Fibroblast of lung (primary cell): ENCODE data around the gene RYR1. TPM values are rescaled to one million over a fixed set of nuclear protein-coding genes. Genes with fewer than 3 reads are reported as not detected.

Experiments used
- DNase-seq, 2 donors: peaks; one replicate each; pipeline versions ENCODE4 v3.0.0 to v3.0.0-alpha.2; 2010; ENCODE audit warnings: low read depth in 2 of 2
- H2AFZ ChIP-seq: 2 replicates; pipeline ENCODE4 v1.5.1; 2012; ENCODE audit warnings: low read length, control low read depth, inconsistent platforms
- H3K27ac ChIP-seq: 2 replicates; pipeline ENCODE4 v1.5.1; 2011; ENCODE audit warnings: low read length, control low read depth; ENCODE audit not compliant: insufficient read depth
- H3K27me3 ChIP-seq: 2 replicates; pipeline ENCODE4 v1.5.1; 2011; ENCODE audit warnings: mild to moderate bottlenecking, low read length; ENCODE audit not compliant: control insufficient read depth, insufficient read depth
- H3K36me3 ChIP-seq: 2 replicates; pipeline ENCODE4 v1.5.1; 2011; ENCODE audit warnings: low read length; ENCODE audit not compliant: control insufficient read depth, insufficient read depth
- H3K4me1 ChIP-seq: 2 replicates; pipeline ENCODE4 v1.5.1; 2011; ENCODE audit warnings: low read length; ENCODE audit not compliant: control insufficient read depth, insufficient read depth; ENCODE audit errors: extremely low read depth
- H3K4me2 ChIP-seq: 2 replicates; pipeline ENCODE4 v1.5.1; 2011; ENCODE audit warnings: low read length, control low read depth; ENCODE audit not compliant: insufficient read depth; ENCODE audit errors: extremely low read depth
- H3K4me3 ChIP-seq, 4 experiments: fragments of 200-600 bp in 1 of 4; sonication (generic) in 1 of 4; replicated peaks in 1 of 4; 2 replicates each; pipeline ENCODE4 v1.5.1; 2011 to 2016; ENCODE audit warnings: low read length in 4 of 4, low read depth in 3 of 4, mild to moderate bottlenecking in 3 of 4, control low read depth in 2 of 4, inconsistent platforms in 1 of 4, mixed read lengths in 1 of 4; ENCODE audit not compliant: insufficient read depth in 1 of 4; ENCODE audit errors: control extremely low read depth in 1 of 4
- H3K79me2 ChIP-seq: 2 replicates; pipeline ENCODE4 v1.5.1; 2012; ENCODE audit warnings: mild to moderate bottlenecking, low read length, inconsistent platforms; ENCODE audit not compliant: control insufficient read depth, insufficient read depth
- H3K9ac ChIP-seq: 2 replicates; pipeline ENCODE4 v1.5.1; 2011; ENCODE audit warnings: mild to moderate bottlenecking, low read length, control low read depth; ENCODE audit not compliant: insufficient read depth
- H3K9me3 ChIP-seq: 2 replicates; pipeline ENCODE4 v1.5.1; 2012; ENCODE audit warnings: low read depth, low read length; ENCODE audit not compliant: control insufficient read depth, insufficient read depth
- H4K20me1 ChIP-seq: 2 replicates; pipeline ENCODE4 v1.5.1; 2011; ENCODE audit warnings: low read length; ENCODE audit not compliant: control insufficient read depth, insufficient read depth; ENCODE audit errors: extremely low read depth
- EZH2 ChIP-seq: IDR thresholded peaks from 2 replicates; pipeline ENCODE4 v1.5.1; 2012; ENCODE audit warnings: low read length, control low read depth, mild to moderate bottlenecking; ENCODE audit errors: missing control alignments
- polyA plus RNA-seq, 2 donors: library from polyadenylated mRNA; depleted of rRNA in 1 of 2; stranded (reverse) in 1 of 2; unstranded in 1 of 2; fragments of >200 nt; gene quantifications; 2 replicates each; pipeline ENCODE4 v1.2.1, GENCODE V29; 2011 to 2012; ENCODE audit warnings: missing spikeins in 1 of 2
- total RNA-seq: library from RNA; depleted of rRNA; stranded (reverse); fragments of >200 nt; gene quantifications from 2 replicates; pipeline ENCODE4 v1.2.1, GENCODE V29; 2014
- TF ChIP-seq, protein P1 (sequence below), 2 donors: IDR thresholded peaks in 1 of 2; conservative IDR thresholded peaks in 1 of 2; 1 replicate in 1 of 2; 2 replicates in 1 of 2; pipeline ENCODE4 v1.5.1; 2011 to 2012; ENCODE audit warnings: low read length in 2 of 2, control low read depth in 1 of 2, inconsistent platforms in 1 of 2, low read depth in 1 of 2, mild to moderate bottlenecking in 1 of 2

The RYR1 gene
- total and polyA plus RNA-seq, 2 donors (not counting 1 experiment from before 2014, with no cell fraction given), result under 0.01 TPM

DNA sequence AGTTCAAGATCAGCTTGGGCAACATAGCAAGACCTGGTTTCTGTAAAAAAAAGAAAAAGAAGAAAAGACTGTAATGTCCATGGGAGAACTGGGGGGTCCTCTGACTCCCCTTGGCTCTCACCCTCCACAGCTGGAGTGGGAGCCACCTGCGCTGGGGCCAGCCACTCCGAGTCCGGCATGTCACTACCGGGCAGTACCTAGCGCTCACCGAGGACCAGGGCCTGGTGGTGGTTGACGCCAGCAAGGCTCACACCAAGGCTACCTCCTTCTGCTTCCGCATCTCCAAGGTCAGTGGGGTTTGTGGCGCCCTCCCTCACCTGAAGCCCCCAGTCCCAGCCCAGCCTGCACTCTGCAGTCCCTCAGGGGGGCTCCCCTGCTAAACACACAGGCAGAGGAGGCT lies 14.7 kb downstream of the RYR1 start:
- Histone ChIP-seq H3K9me3 (no peaks in the 10 kb centered on the region), H3K27me3 (no peaks in the 10 kb centered on the region), H3K79me2 (no peaks in the 10 kb centered on the region), H3K4me1 (no peaks in the 10 kb centered on the region), H4K20me1 (no peaks in the 10 kb centered on the region), H3K36me3 (no peaks in the 10 kb centered on the region), H3K9ac (no peak overlapping the region), H3K4me2 (no peak overlapping the region), H3K27ac (no peak overlapping the region), H2AFZ (no peak overlapping the region), H3K4me3 (no peak overlapping the region)
- DNase-seq, result no peak
- no peak for TF ChIP-seq EZH2
- TF ChIP-seq, protein P1, sequence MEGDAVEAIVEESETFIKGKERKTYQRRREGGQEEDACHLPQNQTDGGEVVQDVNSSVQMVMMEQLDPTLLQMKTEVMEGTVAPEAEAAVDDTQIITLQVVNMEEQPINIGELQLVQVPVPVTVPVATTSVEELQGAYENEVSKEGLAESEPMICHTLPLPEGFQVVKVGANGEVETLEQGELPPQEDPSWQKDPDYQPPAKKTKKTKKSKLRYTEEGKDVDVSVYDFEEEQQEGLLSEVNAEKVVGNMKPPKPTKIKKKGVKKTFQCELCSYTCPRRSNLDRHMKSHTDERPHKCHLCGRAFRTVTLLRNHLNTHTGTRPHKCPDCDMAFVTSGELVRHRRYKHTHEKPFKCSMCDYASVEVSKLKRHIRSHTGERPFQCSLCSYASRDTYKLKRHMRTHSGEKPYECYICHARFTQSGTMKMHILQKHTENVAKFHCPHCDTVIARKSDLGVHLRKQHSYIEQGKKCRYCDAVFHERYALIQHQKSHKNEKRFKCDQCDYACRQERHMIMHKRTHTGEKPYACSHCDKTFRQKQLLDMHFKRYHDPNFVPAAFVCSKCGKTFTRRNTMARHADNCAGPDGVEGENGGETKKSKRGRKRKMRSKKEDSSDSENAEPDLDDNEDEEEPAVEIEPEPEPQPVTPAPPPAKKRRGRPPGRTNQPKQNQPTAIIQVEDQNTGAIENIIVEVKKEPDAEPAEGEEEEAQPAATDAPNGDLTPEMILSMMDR (conservative IDR thresholded peaks at IDR 0.05 in 1 of 2, IDR thresholded peaks at IDR 0.05 in 1 of 2; ENCODE audit: low read depth in 1 of 2, low read length in 2 of 2), result no peak

DNA sequence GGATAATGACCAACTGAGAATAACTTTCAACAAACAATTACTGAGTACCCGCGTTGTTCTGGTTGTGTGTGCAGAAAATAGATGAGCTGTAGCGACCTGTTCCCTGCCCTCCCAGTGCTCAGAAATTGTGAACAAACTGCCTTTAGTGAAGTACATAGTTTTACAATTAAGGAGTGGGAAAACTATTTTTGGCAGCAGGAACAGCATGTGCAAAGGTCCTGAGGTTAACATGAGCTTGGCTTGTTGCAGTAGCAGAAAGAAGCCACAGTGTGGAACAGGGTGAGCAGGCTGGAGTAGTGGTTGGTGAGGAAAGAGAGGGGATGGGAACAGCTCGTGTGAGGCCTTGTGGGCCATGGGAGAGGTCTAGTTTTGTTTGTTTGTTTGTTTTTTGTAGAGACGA lies 16.0 kb downstream of the RYR1 start:
- Histone ChIP-seq H2AFZ (no peak overlapping the region), H3K79me2 (no peaks in the 10 kb centered on the region), H3K4me2 (no peak overlapping the region), H3K36me3 (no peaks in the 10 kb centered on the region), H3K4me1 (no peaks in the 10 kb centered on the region), H3K27ac (no peak overlapping the region), H3K9me3 (no peaks in the 10 kb centered on the region), H3K4me3 (no peak overlapping the region), H4K20me1 (no peaks in the 10 kb centered on the region), H3K9ac (no peak overlapping the region), H3K27me3 (no peaks in the 10 kb centered on the region)
- no peak for DNase-seq
- TF ChIP-seq, protein P1 (conservative IDR thresholded peaks at IDR 0.05 in 1 of 2, IDR thresholded peaks at IDR 0.05 in 1 of 2; ENCODE audit: low read depth in 1 of 2, low read length in 2 of 2), result no peak
- no peak for TF ChIP-seq EZH2

- Histone ChIP-seq H3K9me3 (no peaks in the 10 kb centered on the region), H3K4me1 (no peaks in the 10 kb centered on the region), H2AFZ (no peak overlapping the region), H3K36me3 (no peaks in the 10 kb centered on the region), H3K79me2 (no peaks in the 10 kb centered on the region), H3K9ac (no peak overlapping the region), H3K4me2 (no peak overlapping the region), H3K27me3 (no peaks in the 10 kb centered on the region), H4K20me1 (no peaks in the 10 kb centered on the region), H3K27ac (no peak overlapping the region), H3K4me3 (no peak overlapping the region)
- TF ChIP-seq EZH2, result no peak
- TF ChIP-seq, protein P1 (conservative IDR thresholded peaks at IDR 0.05 in 1 of 2, IDR thresholded peaks at IDR 0.05 in 1 of 2; ENCODE audit: low read depth in 1 of 2, low read length in 2 of 2), result no peak
- DNase-seq, result no peak
Observed at GRCh38 chr19:38451036-38451435, 17.5 kb downstream of the RYR1 start.
